GM18502 (cell line): ENCODE data around the gene EYS.

Experiments
- ATAC-seq: cut with Tn5 transposase; IDR thresholded peaks from one replicate; pipeline ENCODE4 v1.9.1; 2021; ENCODE audit warnings: mild to moderate bottlenecking; ENCODE audit not compliant: unreplicated experiment, poor library complexity

Gene EYS

GRCh38 chr6:65707126-65707826 is at the start of gene EYS:
Gene EYS, minus strand, starts transcription at chr6:65707226. Its CDS starts 211,816 bp downstream, at chr6:65495410.
- no peak for ATAC-seq

GRCh38 chr6:65746302-65746701 is 39.3 kb upstream of the EYS start:
- no peak for ATAC-seq

- ATAC-seq = no peak
Observed at GRCh38 chr6:65745614-65746013, 38.6 kb upstream of the EYS start.

GRCh38 chr6:65728879-65729479 is 22.0 kb upstream of the EYS start:
- ATAC-seq = no peak

- no peak for ATAC-seq
Observed at GRCh38 chr6:65719101-65719500, 12.1 kb upstream of the EYS start.

GRCh38 chr6:65711531-65711930 is 4.5 kb upstream of the EYS start:
- no peak for ATAC-seq

- ATAC-seq = no peak
Observed at GRCh38 chr6:65709099-65709830, 2.2 kb upstream of the EYS start.

- ATAC-seq = no peak
Observed at GRCh38 chr6:65708162-65708561, 1.1 kb upstream of the EYS start.

GRCh38 chr6:65706436-65706835 is 590 bp downstream of the EYS start:
- ATAC-seq = no peak

- no peak for ATAC-seq
Observed at GRCh38 chr6:65701325-65701724, 5.7 kb downstream of the EYS start.

GRCh38 chr6:65700561-65700960 is 6.5 kb downstream of the EYS start:
- no peak for ATAC-seq

GRCh38 chr6:65692109-65692508 is 14.9 kb downstream of the EYS start:
- ATAC-seq = no peak

- ATAC-seq = no peak
Observed at GRCh38 chr6:65680232-65680631, 26.8 kb downstream of the EYS start.

GRCh38 chr6:65671922-65672321 is 35.1 kb downstream of the EYS start:
- no peak for ATAC-seq

GRCh38 chr6:65667916-65668656 is 38.9 kb downstream of the EYS start:
- no peak for ATAC-seq

- ATAC-seq = no peak
Observed at GRCh38 chr6:65650086-65650485, 56.9 kb downstream of the EYS start.

GRCh38 chr6:65649392-65649791 is 57.6 kb downstream of the EYS start:
- no peak for ATAC-seq

- ATAC-seq = no peak
Observed at GRCh38 chr6:65646544-65646943, 60.5 kb downstream of the EYS start.

- ATAC-seq = no peak
Observed at GRCh38 chr6:65642776-65643175, 64.2 kb downstream of the EYS start.

GRCh38 chr6:65638047-65638831 is 68.8 kb downstream of the EYS start:
- ATAC-seq = no peak
